GM19468 (cell line): ENCODE measurements around the gene SPCS2.

Source experiments
- ATAC-seq: cut with Tn5 transposase; IDR thresholded peaks from one replicate; pipeline ENCODE4 v1.9.1; 2021; ENCODE audit warnings: mild to moderate bottlenecking, moderate library complexity, moderate number of reproducible peaks; ENCODE audit not compliant: unreplicated experiment; ENCODE audit errors: extremely low read depth

The SPCS2 gene

DNA sequence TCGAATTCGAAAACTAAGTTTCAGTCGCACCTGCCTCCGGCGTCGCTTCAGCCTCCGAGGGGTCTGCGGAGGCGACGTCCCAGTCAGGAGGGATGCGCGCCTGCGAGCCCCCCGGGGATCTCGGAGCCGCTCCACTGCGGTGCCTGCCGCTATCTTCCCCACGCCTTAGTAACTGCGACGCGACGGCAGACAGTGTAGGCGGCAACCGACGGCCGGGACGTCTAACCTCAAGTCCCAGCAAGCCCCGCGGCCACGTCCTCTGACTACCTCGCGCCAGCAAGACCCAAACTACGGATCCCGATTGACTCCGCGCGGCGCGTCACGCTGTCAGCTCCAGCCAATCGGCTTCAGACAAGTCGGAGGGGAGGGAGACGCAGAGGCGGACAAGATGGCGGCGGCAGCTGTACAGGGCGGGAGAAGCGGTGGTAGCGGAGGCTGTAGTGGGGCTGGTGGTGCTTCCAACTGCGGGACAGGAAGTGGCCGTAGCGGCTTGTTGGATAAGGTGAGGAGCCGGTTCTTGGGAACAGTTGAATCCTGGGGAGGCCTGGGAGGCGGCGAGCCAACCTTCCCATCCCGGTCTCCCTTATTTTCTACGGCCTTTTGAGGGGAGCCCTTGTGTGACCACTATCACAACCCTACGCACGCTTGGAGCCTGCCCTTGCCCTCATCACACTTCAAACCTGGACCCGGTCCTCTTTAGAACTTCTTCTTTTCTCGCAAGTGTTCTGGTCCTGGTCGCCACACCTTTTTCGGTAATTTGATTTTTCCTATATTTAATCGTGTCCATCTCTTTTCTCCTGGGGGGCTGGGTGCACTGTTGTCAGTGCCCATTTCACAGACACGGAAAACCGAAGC, at the start of gene SPCS2, which contains the start of gene XRRA1:
Gene SPCS2, plus strand, starts transcription at position 369 of the 855 bp plus-strand sequence. Its CDS starts 20 bp downstream, at position 389.
Gene XRRA1, minus strand, starts transcription at position 194 of the 855 bp plus-strand sequence. CDS start 8,213 bp downstream, outside the sequence.
- peak; percentile 82 for ATAC-seq

DNA sequence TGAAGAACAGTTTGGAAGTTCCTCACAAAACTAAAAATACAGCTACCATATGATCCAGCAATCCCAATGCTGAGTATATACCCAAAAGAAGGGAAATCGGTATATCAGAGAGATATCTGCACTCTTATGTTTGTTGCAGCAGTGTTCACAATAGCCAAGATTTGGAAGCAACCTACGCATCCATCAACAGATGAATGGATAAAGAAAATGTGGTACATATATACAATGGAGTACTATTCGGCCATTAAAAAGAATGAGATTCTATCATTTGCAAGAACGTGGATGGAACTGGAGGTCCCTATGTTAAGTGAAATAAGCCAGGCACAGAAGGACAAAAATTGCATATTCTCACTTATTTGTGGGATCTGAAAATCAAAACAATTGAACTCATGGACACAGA, 46.7 kb upstream of the SPCS2 start:
- ATAC-seq = no peak

DNA sequence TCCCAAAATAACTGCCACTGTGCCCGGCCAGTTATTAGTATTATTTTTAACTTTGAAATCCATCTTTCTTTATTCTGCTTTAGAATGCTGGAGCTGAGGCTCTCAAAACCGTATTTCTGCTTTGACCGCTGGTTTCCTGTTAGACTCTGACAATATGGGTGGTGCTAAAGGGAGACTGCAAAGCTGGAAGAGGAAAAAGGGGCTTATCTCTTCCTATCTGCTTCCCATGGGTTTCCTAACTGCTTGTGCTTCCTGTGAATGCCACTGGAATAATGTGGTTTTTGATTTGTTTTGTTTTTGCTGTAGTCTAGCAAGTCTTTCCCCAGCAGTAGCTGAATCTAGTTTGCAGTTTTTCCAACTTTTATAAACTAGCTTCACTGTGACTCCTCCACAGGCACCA, 43.7 kb upstream of the SPCS2 start:
- no peak for ATAC-seq

DNA sequence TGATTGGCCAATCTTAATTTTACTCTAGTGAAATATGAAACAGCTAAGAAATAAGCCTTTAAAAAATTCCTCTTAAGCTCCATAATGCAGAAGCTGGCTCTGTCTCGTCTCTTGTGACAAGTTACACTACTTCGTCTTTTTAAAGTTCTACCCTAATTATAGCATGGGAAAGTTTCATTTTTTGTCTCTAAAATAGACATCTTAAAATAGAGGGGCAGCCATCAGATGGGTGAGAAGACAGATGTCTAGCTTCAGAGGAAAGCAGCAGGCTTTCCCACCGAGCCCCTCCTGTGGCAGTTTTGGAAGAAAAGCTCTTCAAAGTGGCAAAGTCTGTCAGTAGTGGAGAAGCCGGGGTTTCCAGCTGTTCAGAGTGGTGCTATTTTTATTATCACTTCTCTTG, 39.7 kb upstream of the SPCS2 start:
- no peak for ATAC-seq

DNA sequence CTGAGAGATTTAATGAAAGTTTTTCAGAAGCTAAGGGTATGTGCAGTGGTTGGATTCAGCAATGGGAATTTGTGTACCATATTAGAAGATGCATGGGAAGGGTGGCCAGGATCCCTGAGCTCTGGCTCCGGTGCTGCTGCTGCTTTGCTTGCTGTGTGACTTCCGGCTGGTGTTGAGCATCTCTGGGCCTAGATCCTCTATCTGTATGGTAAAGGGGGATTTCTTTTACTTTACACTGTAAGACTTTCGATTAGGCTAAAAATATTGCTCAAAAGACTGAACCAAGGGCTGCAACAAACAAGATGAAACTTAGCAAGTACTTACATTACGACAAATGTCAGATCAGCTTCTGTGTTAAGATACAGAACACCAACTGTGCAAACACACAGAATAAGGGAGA, 39.3 kb upstream of the SPCS2 start:
- ATAC-seq = no peak

DNA sequence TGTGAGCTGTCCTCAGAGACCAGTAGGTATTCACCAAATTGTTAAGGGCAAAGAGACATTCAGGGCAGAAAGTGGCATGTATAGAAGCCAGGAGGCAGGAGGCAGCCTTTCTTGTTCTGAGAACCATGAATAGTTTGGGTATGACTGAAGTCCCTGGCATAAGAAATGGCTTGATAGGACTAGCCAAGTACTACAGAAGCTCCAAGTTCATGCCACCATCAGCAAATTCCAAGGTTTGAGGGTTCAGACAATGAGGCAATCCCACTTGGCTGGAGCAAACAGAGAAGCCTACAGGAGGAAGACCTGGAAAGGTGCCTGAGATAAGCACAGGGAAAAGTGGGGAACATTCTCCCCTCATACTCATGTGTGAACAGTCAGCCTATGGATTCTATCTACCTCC, 25.9 kb upstream of the SPCS2 start:
- ATAC-seq = no peak

DNA sequence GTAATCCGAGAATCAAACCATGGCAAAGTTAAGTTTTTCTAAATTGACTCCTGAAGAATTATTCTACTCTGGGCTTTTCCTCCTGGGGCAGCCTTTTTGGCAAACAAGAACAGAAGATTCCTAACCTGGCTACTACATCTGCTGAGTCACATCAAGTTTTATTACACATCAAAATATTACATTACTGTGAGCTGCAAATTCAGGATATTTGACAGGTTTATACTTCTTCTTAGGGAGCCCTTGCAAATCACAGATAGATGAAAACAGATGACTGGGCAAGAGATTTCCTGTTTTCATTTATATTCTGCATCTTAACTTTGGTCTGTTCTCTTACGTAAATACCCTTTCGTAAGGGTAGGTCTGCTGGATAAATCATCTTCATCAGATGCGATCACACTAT, 23.8 kb upstream of the SPCS2 start:
- ATAC-seq = no peak

DNA sequence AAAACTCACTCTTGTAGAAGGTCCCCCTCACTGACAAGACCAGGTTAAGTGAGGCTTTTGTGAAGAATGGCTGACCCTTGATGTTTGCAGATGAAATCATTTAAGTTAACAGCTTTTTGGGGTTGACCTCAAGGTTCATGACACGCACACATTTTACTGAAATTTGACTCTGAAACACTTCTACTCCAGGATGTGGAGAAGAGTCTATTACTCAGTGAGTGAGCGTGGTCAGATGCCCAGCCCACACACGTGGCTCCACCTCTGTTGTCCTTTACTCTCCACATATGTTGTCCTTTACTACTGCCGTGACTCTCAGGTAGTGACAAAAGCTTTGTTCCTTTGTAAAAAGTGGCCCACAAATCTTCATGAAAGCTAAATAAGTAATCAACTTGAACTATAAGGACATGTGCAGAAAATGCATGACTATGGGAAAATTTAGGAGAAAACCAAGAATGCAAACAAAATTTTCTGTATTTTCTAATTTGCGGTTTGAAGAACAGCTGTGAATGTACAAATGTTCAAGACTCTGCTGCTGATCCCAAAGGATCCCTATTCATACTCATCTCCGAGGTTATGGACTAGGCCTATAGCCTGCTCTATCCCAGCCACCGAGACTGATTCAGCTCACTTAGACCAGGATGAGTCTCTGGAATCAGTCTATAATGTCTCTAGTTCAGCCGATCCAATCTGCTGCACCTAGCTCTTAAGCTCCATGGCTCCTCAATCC, 22.6 kb upstream of the SPCS2 start:
- ATAC-seq = no peak

DNA sequence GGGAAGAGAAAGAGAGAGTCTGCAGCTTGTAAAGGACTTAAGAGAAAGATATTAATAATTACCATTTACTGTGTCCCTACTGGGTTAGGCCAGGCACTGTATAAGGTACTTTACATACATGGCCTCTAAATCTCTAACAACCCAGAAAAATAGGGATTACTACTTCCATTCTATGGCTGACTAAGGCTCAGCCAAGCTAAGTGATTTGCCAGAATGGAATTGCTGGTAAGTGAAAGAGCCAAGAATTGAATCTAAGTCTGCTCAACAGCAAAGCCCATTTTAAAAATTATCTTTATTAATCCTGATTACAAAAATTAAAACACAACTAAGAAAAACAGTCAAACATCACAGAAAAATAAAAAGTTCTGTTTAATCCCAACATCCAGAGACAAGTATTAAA, 21.6 kb upstream of the SPCS2 start:
- ATAC-seq = no peak

DNA sequence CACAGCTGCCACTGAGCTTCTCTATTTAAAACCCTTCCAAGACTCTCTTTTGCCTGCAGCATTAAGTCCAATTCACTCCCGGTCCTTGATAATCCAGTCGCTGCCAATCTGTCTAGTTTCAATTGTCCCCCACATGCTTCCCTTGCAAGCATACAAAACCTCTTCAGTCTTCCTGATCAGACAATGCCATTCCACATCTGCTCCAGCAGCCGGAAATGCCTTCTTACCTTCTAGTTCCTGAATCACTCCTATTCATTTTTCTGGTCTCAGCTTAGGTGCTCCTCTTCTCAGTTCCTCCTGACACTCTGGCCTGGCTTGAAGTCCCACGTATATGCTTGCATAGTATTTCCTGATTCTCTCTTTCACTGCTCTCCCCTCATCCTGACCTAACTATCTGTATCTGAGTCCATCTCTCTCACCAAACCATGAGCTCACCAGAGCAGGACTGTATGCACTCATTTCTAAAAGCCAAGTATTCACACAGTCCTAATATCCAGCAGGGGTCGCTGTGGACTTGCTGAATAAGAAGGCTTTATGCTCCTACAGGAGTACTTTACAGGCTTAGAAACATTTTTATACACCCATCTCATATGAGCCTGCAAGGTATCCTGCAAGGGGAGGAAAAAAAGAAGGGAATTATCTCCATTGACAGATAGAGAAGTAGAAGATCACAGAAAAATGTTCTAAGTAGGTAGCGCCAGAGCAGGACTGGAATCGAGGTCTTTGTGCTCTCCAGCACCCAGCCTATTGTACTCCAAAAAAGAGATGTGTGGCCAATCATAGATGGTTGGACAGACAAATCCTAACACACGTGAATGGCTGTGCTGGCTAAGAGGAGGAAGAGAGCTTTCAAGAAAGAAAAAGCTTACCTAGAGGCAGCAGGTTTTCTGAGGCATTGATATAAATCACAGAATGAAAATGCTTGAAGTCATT, 19.4 kb upstream of the SPCS2 start:
- no peak for ATAC-seq

DNA sequence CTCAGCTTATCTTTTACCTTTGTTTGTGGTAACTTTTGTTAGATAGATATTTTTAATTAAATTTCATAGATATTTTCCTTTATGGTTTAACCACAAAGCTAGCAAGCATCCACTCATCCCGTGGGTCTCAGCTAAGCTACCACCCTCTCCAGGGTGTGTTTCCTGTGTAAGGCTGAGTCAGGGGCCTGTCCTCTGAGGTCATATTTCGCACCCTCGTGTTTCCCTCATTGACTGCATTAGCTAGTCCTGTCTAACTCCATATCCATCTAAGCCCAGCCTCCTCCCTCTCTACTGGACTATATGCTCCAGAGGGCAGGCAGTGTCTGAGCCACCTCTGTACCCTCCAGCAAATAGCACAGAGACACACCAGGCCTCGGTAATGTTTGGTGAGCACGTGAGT, 16.9 kb upstream of the SPCS2 start:
- no peak for ATAC-seq

DNA sequence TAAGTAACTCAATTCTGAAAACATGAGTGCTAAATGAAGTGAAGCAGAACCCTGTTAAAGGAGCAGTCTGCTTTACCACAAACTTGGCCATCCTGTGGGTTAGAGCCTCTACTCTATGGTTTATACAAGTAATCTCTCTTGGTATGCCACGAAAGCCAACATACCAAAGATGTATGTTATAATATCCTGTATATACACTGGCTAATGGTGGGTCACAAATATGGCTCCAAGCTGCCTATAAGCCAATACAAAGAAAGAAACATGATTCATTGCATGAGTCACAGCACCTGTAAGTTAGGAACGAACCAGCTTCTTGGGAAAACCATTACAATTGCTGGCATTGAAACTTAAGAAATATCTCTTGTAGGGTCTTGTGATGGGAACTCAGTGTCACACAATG, 16.3 kb upstream of the SPCS2 start:
- ATAC-seq = no peak

DNA sequence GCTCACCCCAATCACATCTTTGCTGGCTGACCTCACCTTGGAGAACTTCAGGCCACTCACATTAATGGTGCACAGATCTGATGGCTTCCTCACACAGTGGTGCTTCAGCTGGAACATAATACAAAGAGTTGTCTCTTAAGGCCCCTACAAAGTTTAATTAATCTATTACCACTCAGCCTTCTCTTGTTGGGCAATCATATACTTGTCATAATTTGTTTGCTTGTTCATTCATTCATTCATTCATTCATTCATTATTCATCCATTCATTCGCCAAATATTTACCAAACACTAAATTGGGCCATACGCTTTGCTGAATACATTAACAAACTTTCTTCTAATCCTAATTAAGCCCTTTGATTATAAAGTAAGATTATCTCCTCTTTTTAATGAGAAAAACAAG, 15.3 kb upstream of the SPCS2 start:
- ATAC-seq = no peak

DNA sequence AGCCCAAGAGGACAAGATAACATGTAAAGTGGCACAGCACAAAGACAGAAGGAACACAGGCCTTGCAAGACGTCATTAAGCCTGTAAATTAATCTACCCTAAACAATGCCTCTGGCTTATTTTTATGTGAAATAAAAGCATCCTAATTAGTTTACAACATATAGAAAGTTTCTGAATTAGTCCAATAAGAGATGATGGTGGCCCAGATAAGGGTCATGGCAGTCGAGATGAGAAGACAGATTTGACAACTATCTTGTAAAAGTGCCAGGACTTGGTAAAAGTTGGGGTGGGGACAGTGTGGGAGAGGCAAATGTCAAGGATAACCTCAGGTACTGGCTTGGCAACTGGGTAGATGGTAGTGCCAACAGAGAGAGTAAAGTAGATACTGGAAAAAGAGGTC, 13.8 kb upstream of the SPCS2 start:
- no peak for ATAC-seq

DNA sequence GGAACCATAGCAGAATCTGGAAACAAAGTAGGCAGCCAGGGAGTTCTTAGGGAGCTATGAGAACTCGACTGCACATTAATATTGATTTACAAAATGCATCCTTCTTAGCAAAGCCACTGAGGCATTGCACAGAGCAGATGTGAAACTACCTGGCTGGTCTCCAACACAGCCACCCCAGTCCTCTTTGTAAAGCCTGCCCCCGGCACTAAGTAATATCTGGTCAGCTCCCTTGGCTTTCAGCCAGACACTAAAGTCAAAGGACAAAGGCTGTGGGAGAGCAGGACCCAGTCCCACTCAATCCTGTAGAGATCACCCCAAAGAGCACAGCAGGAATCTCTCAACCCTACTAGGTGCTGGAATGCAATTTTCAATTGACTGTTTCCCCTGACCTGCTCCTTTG, 13.0 kb upstream of the SPCS2 start:
- ATAC-seq = no peak

DNA sequence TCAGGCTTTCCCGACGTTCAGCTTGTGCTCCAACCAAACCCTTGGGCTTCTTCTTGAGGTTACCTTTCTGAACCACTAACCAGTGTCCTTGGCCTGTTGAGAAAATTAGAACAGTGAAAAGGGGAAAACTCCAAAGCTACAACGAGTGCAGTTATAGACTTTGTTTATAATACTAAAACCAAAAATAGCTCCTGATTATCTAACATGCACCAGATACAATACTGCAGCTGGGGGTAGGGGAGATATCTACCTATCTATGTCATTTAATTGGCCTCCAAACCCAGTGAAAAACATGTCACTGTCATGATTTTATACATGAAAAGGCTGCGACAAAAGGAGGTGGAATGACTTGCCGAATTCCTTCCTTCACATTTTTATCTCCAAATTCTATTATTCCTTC, 12.1 kb upstream of the SPCS2 start:
- ATAC-seq = no peak

DNA sequence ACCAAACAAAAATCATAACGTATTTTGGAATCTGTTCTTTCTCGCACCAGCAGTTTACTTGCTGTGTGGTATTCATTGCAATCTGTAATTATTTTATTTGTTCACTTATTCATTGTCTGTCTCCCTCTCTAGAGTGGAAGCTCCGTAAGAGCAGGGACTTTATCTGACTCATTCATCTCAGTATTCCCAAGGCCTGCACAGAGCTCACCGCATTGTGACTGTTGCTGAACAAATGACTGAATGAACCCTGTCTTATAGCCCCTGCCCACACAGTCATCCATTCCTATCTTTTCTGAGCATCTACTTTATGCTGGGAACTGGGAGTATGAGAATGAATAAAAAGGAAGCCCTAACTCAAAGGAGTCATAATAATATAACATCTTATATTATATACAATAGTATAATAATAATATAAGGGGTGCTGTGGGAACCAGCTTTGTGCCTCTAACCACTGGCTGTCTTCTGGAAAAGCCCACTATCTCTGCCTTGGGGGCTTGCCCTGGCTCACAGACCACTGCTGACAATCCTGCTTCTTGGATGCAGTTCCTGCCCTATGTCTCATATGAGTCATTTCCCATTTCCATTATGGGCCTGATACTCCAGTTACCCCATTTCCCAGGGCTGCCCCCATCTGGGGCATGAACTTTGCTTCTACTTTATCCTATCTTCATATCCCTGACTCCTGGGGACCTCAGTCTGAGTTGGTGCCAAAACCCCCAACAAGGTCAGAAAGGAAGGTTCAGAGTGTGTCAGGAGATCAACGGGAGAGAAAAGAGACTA, 11.2 kb upstream of the SPCS2 start:
- ATAC-seq = no peak

DNA sequence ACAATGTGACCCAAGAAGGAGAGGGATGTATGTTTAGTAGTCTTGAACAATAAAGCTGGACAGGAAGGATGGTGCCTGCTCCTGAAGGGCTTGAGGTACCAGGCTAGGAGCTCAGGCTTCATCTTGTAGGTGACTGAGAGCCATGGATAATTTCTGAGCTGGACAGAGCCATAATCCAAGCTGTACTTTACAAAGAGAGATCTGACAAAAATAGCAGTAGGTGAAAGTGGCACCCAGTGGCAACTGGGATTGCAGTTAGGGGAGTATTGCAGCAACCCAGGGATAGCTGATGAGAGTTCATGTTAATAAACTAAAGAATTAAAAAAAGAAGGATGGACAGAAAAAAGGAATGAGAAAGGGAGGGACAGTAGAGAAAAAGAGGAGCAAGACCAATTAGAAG, 7.6 kb upstream of the SPCS2 start:
- ATAC-seq = no peak

DNA sequence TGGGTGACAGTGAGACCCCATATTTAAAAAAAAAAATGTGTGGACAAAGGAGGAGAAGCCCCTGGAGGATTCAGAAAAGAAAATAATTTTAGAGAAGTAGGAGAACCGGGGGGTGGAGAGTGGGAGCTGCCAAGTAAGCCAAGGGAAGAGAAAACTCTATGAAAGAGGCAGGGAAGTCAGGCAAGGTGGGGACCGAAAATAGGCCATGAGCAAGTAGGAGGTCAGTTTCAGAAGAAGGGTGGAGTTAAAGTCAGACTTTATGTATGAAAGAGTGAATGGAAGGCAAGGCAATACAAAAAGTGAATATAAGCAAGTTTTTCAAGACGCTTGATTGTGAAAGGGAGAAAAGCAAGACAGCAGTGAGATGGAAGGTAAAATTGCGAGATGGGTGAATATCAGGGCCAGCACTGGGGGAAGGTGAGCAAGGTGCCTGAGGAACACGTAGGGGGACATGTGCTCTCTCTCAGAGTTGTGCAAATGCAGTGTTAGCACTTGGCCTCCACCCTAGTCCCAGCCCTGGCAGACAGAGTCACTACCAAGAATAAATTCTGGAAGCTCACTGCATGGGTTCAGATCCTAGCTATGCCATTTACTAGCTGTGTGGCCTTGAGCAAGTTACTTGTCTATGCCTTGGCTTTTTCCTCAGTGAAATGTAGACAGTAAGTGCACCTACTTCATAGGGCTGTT, 6.8 kb upstream of the SPCS2 start:
- no peak for ATAC-seq
